22Rv1 (cell line): ENCODE data around the gene DNHD1.

Experiments used
- ZFX ChIP-seq: fragments of 450-650 bp; IDR thresholded peaks from 2 replicates; pipeline ENCODE4 v1.6.1; 2017; ENCODE audit warnings: antibody characterized with exemption, borderline replicate concordance
- TF ChIP-seq, protein P1 (sequence below): fragments of 450-650 bp; IDR thresholded peaks from 2 replicates; pipeline ENCODE4 v1.5.1; 2017; ENCODE audit warnings: mild to moderate bottlenecking

- TF ChIP-seq, protein P1, sequence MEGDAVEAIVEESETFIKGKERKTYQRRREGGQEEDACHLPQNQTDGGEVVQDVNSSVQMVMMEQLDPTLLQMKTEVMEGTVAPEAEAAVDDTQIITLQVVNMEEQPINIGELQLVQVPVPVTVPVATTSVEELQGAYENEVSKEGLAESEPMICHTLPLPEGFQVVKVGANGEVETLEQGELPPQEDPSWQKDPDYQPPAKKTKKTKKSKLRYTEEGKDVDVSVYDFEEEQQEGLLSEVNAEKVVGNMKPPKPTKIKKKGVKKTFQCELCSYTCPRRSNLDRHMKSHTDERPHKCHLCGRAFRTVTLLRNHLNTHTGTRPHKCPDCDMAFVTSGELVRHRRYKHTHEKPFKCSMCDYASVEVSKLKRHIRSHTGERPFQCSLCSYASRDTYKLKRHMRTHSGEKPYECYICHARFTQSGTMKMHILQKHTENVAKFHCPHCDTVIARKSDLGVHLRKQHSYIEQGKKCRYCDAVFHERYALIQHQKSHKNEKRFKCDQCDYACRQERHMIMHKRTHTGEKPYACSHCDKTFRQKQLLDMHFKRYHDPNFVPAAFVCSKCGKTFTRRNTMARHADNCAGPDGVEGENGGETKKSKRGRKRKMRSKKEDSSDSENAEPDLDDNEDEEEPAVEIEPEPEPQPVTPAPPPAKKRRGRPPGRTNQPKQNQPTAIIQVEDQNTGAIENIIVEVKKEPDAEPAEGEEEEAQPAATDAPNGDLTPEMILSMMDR, result no peak
- no peak for TF ChIP-seq ZFX
Measured at GRCh38 chr11:6542727-6543126, 45.6 kb downstream of the DNHD1 start.
